A549 (cell line): Measurements from ENCODE around the gene TMCC3.

Experiments used
- EHMT2 ChIP-seq: fragments of 200-600 bp; sonication (generic); IDR thresholded peaks from 2 replicates; pipeline ENCODE4 v1.6.1; 2016; ENCODE audit warnings: antibody characterized with exemption, low read depth, mild to moderate bottlenecking, moderate library complexity
- POLR2AphosphoS2 ChIP-seq: conservative IDR thresholded peaks from 2 replicates; pipeline ENCODE4 v1.6.1; 2012; ENCODE audit warnings: low read length, improper control_type of control experiment, inconsistent platforms
- ZFP36 ChIP-seq: fragments of 450-650 bp; IDR thresholded peaks from 2 replicates; pipeline ENCODE4 v1.6.1; 2014; ENCODE audit warnings: borderline replicate concordance; ENCODE audit not compliant: partially characterized antibody
- TF ChIP-seq, protein P1 (sequence below): IDR thresholded peaks from 2 replicates; pipeline ENCODE4 v1.6.1; 2012
- TF ChIP-seq, protein P2 (sequence below): fragments of >200 bp; sonication (Bioruptor Twin); formaldehyde crosslinking; IDR thresholded peaks from 3 replicates; pipeline ENCODE4 v1.5.1; 2016

DNA sequence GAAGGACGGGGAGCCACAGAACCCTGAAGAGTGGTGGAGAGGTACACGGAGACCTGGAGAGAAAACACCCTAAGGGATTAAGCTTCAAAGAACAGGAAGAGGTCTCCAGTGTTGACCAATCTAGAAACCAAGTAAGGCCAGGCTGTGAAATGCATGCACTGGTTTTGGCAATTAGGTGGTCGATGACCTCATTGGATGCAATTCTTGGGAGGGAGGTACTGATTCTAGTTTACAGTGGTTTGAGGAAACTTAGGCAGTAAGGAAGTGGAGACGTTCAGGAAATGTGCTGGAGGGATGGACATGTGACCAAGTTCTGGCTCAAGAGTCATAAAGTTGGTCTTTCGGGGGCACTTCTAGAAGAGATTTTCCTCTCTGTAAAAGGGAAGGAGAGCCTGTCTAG is 99.4 kb downstream of the TMCC3 start:
- no peak for TF ChIP-seq ZFP36
- TF ChIP-seq, protein P1, sequence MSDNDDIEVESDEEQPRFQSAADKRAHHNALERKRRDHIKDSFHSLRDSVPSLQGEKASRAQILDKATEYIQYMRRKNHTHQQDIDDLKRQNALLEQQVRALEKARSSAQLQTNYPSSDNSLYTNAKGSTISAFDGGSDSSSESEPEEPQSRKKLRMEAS, result no peak
- TF ChIP-seq, protein P2, sequence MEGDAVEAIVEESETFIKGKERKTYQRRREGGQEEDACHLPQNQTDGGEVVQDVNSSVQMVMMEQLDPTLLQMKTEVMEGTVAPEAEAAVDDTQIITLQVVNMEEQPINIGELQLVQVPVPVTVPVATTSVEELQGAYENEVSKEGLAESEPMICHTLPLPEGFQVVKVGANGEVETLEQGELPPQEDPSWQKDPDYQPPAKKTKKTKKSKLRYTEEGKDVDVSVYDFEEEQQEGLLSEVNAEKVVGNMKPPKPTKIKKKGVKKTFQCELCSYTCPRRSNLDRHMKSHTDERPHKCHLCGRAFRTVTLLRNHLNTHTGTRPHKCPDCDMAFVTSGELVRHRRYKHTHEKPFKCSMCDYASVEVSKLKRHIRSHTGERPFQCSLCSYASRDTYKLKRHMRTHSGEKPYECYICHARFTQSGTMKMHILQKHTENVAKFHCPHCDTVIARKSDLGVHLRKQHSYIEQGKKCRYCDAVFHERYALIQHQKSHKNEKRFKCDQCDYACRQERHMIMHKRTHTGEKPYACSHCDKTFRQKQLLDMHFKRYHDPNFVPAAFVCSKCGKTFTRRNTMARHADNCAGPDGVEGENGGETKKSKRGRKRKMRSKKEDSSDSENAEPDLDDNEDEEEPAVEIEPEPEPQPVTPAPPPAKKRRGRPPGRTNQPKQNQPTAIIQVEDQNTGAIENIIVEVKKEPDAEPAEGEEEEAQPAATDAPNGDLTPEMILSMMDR, result no peak
- no peak for TF ChIP-seq EHMT2
- TF ChIP-seq POLR2AphosphoS2, result no peak
